Measurements from ENCODE around the gene PRKAR1B.

PRKAR1B gene

GRCh38 chr7:651032-651728 lies 75.9 kb downstream of the PRKAR1B start:
- TF ChIP-seq EZH2phosphoT487 (IDR thresholded peaks at IDR 0.05; ENCODE audit: borderline replicate concordance) (no peak), CTCF (conservative IDR thresholded peaks at IDR 0.05; ENCODE audit: low read length) (no peak)
- no peaks in the 10 kb centered on the region for H3K27me3 ChIP-seq (ENCODE audit: insufficient read depth, low read length, poor library complexity, severe bottlenecking)
- H3K79me2 ChIP-seq (ENCODE audit: insufficient read depth, low read length), result no peaks in the 10 kb centered on the region

GRCh38 chr7:650339-651031 lies 76.6 kb downstream of the PRKAR1B start:
- Histone ChIP-seq H3K4me3 (ENCODE audit: low read length, poor library complexity, severe bottlenecking) (no peak overlapping the region), H2AFZ (ENCODE audit: low read length) (no peak overlapping the region), H4K20me1 (ENCODE audit: insufficient read depth, low read length, poor library complexity, severe bottlenecking) (no peaks in the 10 kb centered on the region), H3K4me1 (ENCODE audit: insufficient read depth, low read length, poor library complexity, severe bottlenecking) (no peaks in the 10 kb centered on the region), H3K9me3 (ENCODE audit: insufficient read depth, low read depth, low read length) (peaks cover 21% of the 10 kb centered on the region; the same call in 1 of the 2 replicates), H3K9ac (ENCODE audit: low read depth, low read length, poor library complexity, severe bottlenecking) (no peak overlapping the region), H3K79me2 (ENCODE audit: insufficient read depth, low read length) (no peaks in the 10 kb centered on the region), H3K9me2 (replicated peaks; ENCODE audit: low read depth, low read length) (no peaks in the 10 kb centered on the region), H3F3A (ENCODE audit: low read depth) (no peaks in the 10 kb centered on the region), H3K27me3 (ENCODE audit: insufficient read depth, low read length, poor library complexity, severe bottlenecking) (no peaks in the 10 kb centered on the region), H3K36me3 (ENCODE audit: insufficient read depth, low read length) (no peaks in the 10 kb centered on the region), H3K4me2 (ENCODE audit: low read depth, low read length, poor library complexity, severe bottlenecking) (no peak overlapping the region)
- TF ChIP-seq EZH2phosphoT487 (IDR thresholded peaks at IDR 0.05; ENCODE audit: borderline replicate concordance) (no peak), CTCF (conservative IDR thresholded peaks at IDR 0.05; ENCODE audit: low read length) (no peak)

More at GRCh38 chr7:651032-651728, 75.9 kb downstream of the PRKAR1B start:
- no peaks in the 10 kb centered on the region for H4K20me1 ChIP-seq (ENCODE audit: insufficient read depth, low read length, poor library complexity, severe bottlenecking)
- no peak overlapping the region for H3K4me3 ChIP-seq (ENCODE audit: low read length, poor library complexity, severe bottlenecking)
- H3K4me2 ChIP-seq (ENCODE audit: low read depth, low read length, poor library complexity, severe bottlenecking), result no peak overlapping the region
- H3K9me2 ChIP-seq (replicated peaks; ENCODE audit: low read depth, low read length), result no peaks in the 10 kb centered on the region
- H3K9me3 ChIP-seq (ENCODE audit: insufficient read depth, low read depth, low read length), result peaks cover 25% of the 10 kb centered on the region; the same call in 1 of the 2 replicates
- H3K4me1 ChIP-seq (ENCODE audit: insufficient read depth, low read length, poor library complexity, severe bottlenecking), result no peaks in the 10 kb centered on the region
- H3K36me3 ChIP-seq (ENCODE audit: insufficient read depth, low read length), result no peaks in the 10 kb centered on the region
- no peak overlapping the region for H2AFZ ChIP-seq (ENCODE audit: low read length)
- H3K9ac ChIP-seq (ENCODE audit: low read depth, low read length, poor library complexity, severe bottlenecking), result no peak overlapping the region
- no peaks in the 10 kb centered on the region for H3F3A ChIP-seq (ENCODE audit: low read depth)

GRCh38 chr7:646951-647350 lies 80.1 kb downstream of the PRKAR1B start:
- H3K9me2 ChIP-seq (replicated peaks; ENCODE audit: low read depth, low read length), result no peaks in the 10 kb centered on the region
- H3K36me3 ChIP-seq (ENCODE audit: insufficient read depth, low read length), result no peaks in the 10 kb centered on the region
- TF ChIP-seq CTCF (conservative IDR thresholded peaks at IDR 0.05; ENCODE audit: low read length) (no peak), EZH2phosphoT487 (IDR thresholded peaks at IDR 0.05; ENCODE audit: borderline replicate concordance) (no peak)
- H3F3A ChIP-seq (ENCODE audit: low read depth), result no peaks in the 10 kb centered on the region
- H3K4me1 ChIP-seq (ENCODE audit: insufficient read depth, low read length, poor library complexity, severe bottlenecking), result no peaks in the 10 kb centered on the region
- H3K27me3 ChIP-seq (ENCODE audit: insufficient read depth, low read length, poor library complexity, severe bottlenecking), result no peaks in the 10 kb centered on the region
- no peaks in the 10 kb centered on the region for H4K20me1 ChIP-seq (ENCODE audit: insufficient read depth, low read length, poor library complexity, severe bottlenecking)
- H3K4me3 ChIP-seq (ENCODE audit: low read length, poor library complexity, severe bottlenecking), result no peak overlapping the region
- no peaks in the 10 kb centered on the region for H3K79me2 ChIP-seq (ENCODE audit: insufficient read depth, low read length)
- no peak overlapping the region for H3K4me2 ChIP-seq (ENCODE audit: low read depth, low read length, poor library complexity, severe bottlenecking)
- no peak overlapping the region for H3K9ac ChIP-seq (ENCODE audit: low read depth, low read length, poor library complexity, severe bottlenecking)
- no peak overlapping the region for H2AFZ ChIP-seq (ENCODE audit: low read length)
- peaks cover 5% of the 10 kb centered on the region; the same call in 1 of the 2 replicates for H3K9me3 ChIP-seq (ENCODE audit: insufficient read depth, low read depth, low read length)

All from Loucy (cell line).